GM12865 (cell line): ENCODE measurements around the gene CERKL.
"Not testable (repeated sequence)": the region's sequence is repeated elsewhere in the genome, so short reads cannot be mapped to it uniquely, and the experiment has no call there.

Experiments used
- DNase-seq: peaks from one replicate; pipeline ENCODE4 v3.0.0; 2010; ENCODE audit warnings: low read depth
- H3K4me3 ChIP-seq: 2 replicates; pipeline ENCODE4 v1.5.1; 2011; ENCODE audit warnings: mild to moderate bottlenecking, low read depth, low read length, control low read depth
- TF ChIP-seq, protein P1 (sequence below): IDR thresholded peaks from 2 replicates; pipeline ENCODE4 v1.5.1; 2011; ENCODE audit warnings: low read length, control low read depth, low read depth, inconsistent platforms; ENCODE audit not compliant: insufficient read depth; ENCODE audit errors: missing control alignments

Gene CERKL, protein sequence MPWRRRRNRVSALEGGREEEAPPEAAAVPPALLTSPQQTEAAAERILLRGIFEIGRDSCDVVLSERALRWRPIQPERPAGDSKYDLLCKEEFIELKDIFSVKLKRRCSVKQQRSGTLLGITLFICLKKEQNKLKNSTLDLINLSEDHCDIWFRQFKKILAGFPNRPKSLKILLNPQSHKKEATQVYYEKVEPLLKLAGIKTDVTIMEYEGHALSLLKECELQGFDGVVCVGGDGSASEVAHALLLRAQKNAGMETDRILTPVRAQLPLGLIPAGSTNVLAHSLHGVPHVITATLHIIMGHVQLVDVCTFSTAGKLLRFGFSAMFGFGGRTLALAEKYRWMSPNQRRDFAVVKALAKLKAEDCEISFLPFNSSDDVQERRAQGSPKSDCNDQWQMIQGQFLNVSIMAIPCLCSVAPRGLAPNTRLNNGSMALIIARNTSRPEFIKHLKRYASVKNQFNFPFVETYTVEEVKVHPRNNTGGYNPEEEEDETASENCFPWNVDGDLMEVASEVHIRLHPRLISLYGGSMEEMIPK

DNA sequence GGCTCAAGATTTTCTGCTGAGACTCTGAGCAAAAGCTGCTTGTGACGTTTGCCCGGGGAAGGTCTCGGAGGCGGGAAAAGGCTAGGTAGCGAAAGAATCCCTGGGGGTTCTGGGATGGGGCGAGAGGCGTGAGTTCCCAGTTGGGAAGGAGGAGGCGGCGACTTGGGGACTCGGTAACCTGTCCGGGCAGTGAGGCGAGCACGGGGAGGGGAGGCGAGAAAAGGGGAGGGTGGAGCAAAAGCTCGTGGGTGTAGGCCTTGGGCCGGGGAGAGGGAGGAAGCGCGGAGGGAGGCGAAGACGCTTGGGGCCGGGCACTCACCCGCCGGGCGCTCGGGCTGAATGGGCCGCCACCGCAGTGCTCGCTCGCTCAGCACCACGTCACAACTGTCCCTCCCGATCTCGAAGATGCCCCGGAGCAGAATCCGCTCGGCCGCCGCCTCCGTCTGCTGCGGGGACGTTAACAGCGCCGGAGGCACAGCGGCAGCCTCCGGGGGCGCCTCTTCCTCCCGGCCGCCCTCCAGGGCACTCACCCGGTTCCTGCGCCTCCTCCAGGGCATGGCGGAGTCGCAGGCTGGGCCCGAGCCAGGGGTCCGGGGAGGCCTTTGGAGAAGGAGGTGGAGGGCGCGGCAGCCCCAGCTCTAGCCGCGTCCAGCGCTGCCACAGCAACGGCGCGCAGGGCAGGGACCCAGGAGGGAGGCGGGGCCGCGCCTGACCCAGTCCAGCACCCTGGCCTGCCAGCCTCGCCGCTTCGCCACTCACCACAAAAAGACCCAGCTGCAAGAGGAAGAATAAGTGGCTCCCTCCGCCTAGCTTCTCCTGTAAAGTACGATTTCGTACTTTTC lies at the start of gene CERKL:
TSS of gene CERKL (minus strand) at position 656 of the 842 bp plus-strand sequence. CDS start at position 557, 99 bp downstream.
- TF ChIP-seq, protein P1, sequence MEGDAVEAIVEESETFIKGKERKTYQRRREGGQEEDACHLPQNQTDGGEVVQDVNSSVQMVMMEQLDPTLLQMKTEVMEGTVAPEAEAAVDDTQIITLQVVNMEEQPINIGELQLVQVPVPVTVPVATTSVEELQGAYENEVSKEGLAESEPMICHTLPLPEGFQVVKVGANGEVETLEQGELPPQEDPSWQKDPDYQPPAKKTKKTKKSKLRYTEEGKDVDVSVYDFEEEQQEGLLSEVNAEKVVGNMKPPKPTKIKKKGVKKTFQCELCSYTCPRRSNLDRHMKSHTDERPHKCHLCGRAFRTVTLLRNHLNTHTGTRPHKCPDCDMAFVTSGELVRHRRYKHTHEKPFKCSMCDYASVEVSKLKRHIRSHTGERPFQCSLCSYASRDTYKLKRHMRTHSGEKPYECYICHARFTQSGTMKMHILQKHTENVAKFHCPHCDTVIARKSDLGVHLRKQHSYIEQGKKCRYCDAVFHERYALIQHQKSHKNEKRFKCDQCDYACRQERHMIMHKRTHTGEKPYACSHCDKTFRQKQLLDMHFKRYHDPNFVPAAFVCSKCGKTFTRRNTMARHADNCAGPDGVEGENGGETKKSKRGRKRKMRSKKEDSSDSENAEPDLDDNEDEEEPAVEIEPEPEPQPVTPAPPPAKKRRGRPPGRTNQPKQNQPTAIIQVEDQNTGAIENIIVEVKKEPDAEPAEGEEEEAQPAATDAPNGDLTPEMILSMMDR: no peak
- peak within 1 kb of the TSS; percentile 68 for H3K4me3 ChIP-seq
- peak; percentile 61 for DNase-seq

DNA sequence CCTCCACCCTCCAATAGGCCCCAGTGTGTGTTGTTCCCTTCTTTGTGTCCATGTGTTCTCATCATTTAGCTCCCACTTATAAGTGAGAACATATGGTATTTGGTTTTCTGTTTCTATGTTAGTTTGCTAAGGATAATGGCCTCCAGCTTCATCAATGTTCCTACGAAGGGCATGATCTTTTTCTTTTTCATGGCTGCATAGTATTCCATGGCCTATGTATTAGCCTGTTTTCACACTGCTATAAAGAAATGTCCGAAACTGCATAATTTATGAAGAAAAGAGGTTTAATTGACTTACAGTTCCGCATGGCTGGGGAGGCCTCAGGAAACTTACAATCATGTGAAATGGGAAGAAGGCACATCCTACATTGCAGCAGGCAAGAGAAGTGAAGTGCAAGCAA lies 45.6 kb upstream of the CERKL start:
- DNase-seq, H3K4me3 ChIP-seq: not testable (repeated sequence)

DNA sequence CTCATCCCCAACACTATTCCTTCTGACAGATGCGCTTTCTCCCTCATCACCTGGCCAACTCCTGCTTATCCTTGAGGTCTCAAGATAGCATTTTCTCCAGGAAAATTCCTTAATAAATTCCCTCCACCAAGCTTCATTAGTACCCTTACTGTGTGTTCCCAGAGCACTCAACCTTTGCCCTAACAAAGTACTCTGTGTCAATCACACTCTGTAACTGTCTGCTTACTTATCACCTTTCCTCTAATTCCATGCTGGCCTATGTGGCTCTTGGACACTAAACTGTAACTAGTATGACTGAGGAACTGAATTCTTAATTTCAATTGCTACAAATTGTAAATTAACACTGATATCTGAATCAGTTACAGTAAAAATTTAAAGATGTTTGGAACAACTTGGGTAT lies 41.3 kb upstream of the CERKL start:
- TF ChIP-seq, protein P1: no peak
- no peak overlapping the region for H3K4me3 ChIP-seq
- DNase-seq: no peak

DNA sequence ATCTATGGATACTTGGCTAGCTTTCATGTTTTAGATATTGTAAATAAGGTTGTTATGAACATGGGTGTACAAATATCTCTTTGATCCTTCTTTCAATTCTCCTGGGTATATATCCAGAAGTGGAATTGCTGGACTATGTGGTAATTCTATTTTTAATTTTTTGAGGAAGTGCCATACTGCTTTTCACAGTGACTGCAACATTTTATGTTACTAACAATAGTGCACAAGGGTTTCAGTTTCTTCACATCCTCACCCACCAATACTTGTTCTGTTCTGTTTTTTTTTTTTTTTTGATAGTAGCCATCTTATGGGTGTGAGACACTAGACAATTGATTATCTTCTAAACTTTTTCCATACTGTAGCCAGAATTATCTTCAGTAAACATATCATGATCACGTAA lies 40.7 kb upstream of the CERKL start:
- TF ChIP-seq, protein P1: no peak
- no peak for DNase-seq
- H3K4me3 ChIP-seq: no peak overlapping the region

DNA sequence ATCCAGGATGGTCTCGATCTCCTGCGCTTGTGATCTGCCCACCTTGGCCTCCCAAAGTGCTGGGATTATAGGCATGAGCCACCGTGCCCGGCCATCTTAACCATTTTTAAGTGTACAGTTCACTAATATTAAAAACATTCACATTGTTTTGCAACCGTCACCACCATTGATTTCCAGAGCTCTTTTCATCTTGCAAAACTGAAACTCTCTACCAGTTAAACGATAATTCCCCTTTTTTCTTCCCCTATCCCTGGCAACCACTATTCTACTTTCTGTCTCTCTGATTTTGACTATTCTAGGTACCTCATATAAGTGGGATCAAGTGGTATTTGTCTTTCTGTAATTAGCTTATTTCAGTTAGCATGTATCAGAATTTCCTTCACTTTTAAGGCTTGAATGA lies 40.2 kb upstream of the CERKL start:
- TF ChIP-seq, protein P1: no peak
- H3K4me3 ChIP-seq: no peak overlapping the region
- DNase-seq: no peak

DNA sequence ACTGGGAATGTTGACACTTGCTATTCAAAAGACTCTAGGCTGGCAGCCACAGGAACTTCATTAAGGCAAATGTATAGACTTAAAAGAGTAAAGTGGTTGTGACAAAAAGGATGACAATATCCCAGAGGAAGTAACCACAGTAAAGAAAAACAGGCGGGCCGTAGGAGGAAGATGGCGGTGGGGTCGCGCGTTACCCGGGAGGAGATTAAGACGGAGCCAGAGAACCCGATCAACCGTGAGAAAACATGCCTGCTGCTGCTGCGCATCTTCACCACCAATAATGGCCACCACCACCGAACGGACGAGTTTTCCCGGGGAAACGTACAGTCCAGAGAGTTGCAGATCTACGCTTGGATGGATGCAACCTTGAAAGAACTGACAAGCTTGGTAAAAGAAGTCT lies 37.4 kb upstream of the CERKL start:
- no peak overlapping the region for H3K4me3 ChIP-seq
- no peak for DNase-seq
- TF ChIP-seq, protein P1: no peak

DNA sequence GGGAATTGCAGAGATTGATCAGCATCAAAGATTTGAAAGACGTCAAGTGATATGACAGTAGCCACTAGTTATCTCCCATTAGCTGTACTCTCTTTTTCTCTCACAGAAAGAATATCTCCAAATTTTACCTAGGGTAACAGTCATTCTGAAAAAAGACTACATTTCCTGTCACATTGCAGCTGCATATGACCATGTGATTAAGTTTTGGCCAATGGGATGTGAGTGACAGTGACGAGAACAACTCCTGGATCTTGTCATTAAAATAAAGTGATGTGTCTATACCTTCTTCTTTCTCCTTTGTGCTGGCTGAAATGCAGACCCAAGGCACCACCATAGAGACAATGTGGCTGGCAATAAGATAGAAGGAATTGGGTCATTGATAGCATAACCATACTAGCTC lies 34.0 kb upstream of the CERKL start:
- no peak for DNase-seq
- no peak overlapping the region for H3K4me3 ChIP-seq
- TF ChIP-seq, protein P1: no peak
